Liver (tissue), 9 donors: ENCODE data around the gene MMP28. TPM values are rescaled to one million over a fixed set of nuclear protein-coding genes. Genes with fewer than 3 reads are reported as not detected.
A peak's percentile ranks its signal among the peaks of the same experiment; 100 is the strongest.

ENCODE experiments used
- DNase-seq: peaks from one replicate; pipeline ENCODE4 v3.0.0-alpha.2; 2017; ENCODE audit warnings: low spot score
- H3K27ac ChIP-seq, 2 donors: one replicate each; pipeline ENCODE4 v1.7.0; 2013; ENCODE audit warnings: inconsistent platforms in 2 of 2, low read length in 2 of 2, control low read depth in 1 of 2, low read depth in 1 of 2, mild to moderate bottlenecking in 1 of 2
- H3K27me3 ChIP-seq, 4 donors: one replicate each; pipeline versions ENCODE4 v1.6.1 to v1.7.0; 2013; ENCODE audit warnings: low read length in 3 of 4, inconsistent platforms in 1 of 4, mild to moderate bottlenecking in 1 of 4, moderate library complexity in 1 of 4; ENCODE audit not compliant: control insufficient read depth in 4 of 4, insufficient read depth in 4 of 4
- H3K36me3 ChIP-seq, 4 donors: one replicate each; pipeline versions ENCODE4 v1.6.1 to v1.7.0; 2013; ENCODE audit warnings: low read length in 3 of 4, mild to moderate bottlenecking in 3 of 4, low read depth in 1 of 4, moderate library complexity in 1 of 4; ENCODE audit not compliant: control insufficient read depth in 4 of 4, insufficient read depth in 3 of 4
- H3K4me1 ChIP-seq, 4 donors: one replicate each; pipeline versions ENCODE4 v1.6.1 to v1.7.0; 2013; ENCODE audit warnings: low read length in 3 of 4, mild to moderate bottlenecking in 3 of 4, moderate library complexity in 1 of 4; ENCODE audit not compliant: control insufficient read depth in 4 of 4, insufficient read depth in 4 of 4
- H3K4me3 ChIP-seq, 3 donors: one replicate each; pipeline versions ENCODE4 v1.6.1 to v1.7.0; 2013; ENCODE audit warnings: low read length in 3 of 3, control low read depth in 1 of 3, low read depth in 1 of 3, mild to moderate bottlenecking in 1 of 3
- H3K9ac ChIP-seq, 2 donors: one replicate each; pipeline ENCODE4 v1.7.0; 2013; ENCODE audit warnings: low read length in 2 of 2, mild to moderate bottlenecking in 2 of 2, moderate library complexity in 2 of 2, control low read depth in 1 of 2, low read depth in 1 of 2
- H3K9me3 ChIP-seq, 4 donors: one replicate each; pipeline versions ENCODE4 v1.6.1 to v1.7.0; 2013; ENCODE audit warnings: low read length in 3 of 4; ENCODE audit not compliant: control insufficient read depth in 4 of 4
- ATF3 ChIP-seq: IDR thresholded peaks from 2 replicates; pipeline ENCODE4 v1.6.1; 2016; ENCODE audit warnings: antibody characterized with exemption
- CTCF ChIP-seq: fragments of 150-350 bp; IDR thresholded peaks from 2 replicates; pipeline ENCODE4 v1.5.1; 2017; ENCODE audit warnings: improper control_type of control experiment, low read depth, low read length; ENCODE audit not compliant: missing input control
- EGR1 ChIP-seq, 2 donors: IDR thresholded peaks; 2 replicates each; pipeline ENCODE4 v1.6.1; 2016 to 2018; ENCODE audit warnings: antibody characterized with exemption in 2 of 2, low read depth in 2 of 2
- FOXA1 ChIP-seq: IDR thresholded peaks from 2 replicates; pipeline ENCODE4 v1.6.1; 2016; ENCODE audit warnings: antibody characterized with exemption
- FOXA2 ChIP-seq: IDR thresholded peaks from 2 replicates; pipeline ENCODE4 v1.6.1; 2016; ENCODE audit warnings: antibody characterized with exemption
- GABPA ChIP-seq, 2 donors: IDR thresholded peaks in 1 of 2; conservative IDR thresholded peaks in 1 of 2; 2 replicates each; pipeline ENCODE4 v1.6.1; 2016; ENCODE audit warnings: antibody characterized with exemption in 2 of 2, mild to moderate bottlenecking in 1 of 2, moderate library complexity in 1 of 2
- HNF4A ChIP-seq, 2 donors: conservative IDR thresholded peaks; 2 replicates each; pipeline ENCODE4 v1.6.1; 2016; ENCODE audit warnings: antibody characterized with exemption in 2 of 2, mild to moderate bottlenecking in 2 of 2
- HNF4G ChIP-seq: IDR thresholded peaks from 2 replicates; pipeline ENCODE4 v1.6.1; 2016; ENCODE audit warnings: antibody characterized with exemption
- JUND ChIP-seq, 2 donors: IDR thresholded peaks; 2 replicates each; pipeline ENCODE4 v1.6.1; 2016; ENCODE audit warnings: antibody characterized with exemption in 2 of 2
- MAX ChIP-seq: IDR thresholded peaks from 2 replicates; pipeline ENCODE4 v1.6.1; 2016; ENCODE audit warnings: antibody characterized with exemption
- NR2F2 ChIP-seq: IDR thresholded peaks from 2 replicates; pipeline ENCODE4 v1.6.1; 2016; ENCODE audit warnings: antibody characterized with exemption
- RAD21 ChIP-seq, 2 donors: IDR thresholded peaks; 2 replicates each; pipeline ENCODE4 v1.6.1; 2016; ENCODE audit warnings: antibody characterized with exemption in 2 of 2, mild to moderate bottlenecking in 2 of 2
- REST ChIP-seq: IDR thresholded peaks from 2 replicates; pipeline ENCODE4 v1.6.1; 2016; ENCODE audit warnings: antibody characterized with exemption, mild to moderate bottlenecking
- RXRA ChIP-seq, 2 donors: IDR thresholded peaks; 2 replicates each; pipeline ENCODE4 v1.6.1; 2017 to 2018; ENCODE audit warnings: antibody characterized with exemption in 2 of 2, mild to moderate bottlenecking in 1 of 2
- SP1 ChIP-seq: IDR thresholded peaks from 2 replicates; pipeline ENCODE4 v1.6.1; 2018; ENCODE audit warnings: antibody characterized with exemption, mild to moderate bottlenecking
- TAF1 ChIP-seq: conservative IDR thresholded peaks from 2 replicates; pipeline ENCODE4 v1.6.1; 2016; ENCODE audit warnings: antibody characterized with exemption, mild to moderate bottlenecking
- YY1 ChIP-seq: IDR thresholded peaks from 2 replicates; pipeline ENCODE4 v1.6.1; 2016; ENCODE audit warnings: antibody characterized with exemption, mild to moderate bottlenecking
- ZBTB33 ChIP-seq: IDR thresholded peaks from 2 replicates; pipeline ENCODE4 v1.6.1; 2016; ENCODE audit warnings: antibody characterized with exemption
- WGBS: extraction: QIAGEN DNeasy Blood & Tissue Kit; methylation state at CpG from one replicate; pipeline ENCODE4 v1.1.7; 2013; 5-methylcytosine and 5-hydroxymethylcytosine counted together
- polyA plus RNA-seq, 2 donors: library from polyadenylated mRNA; stranded (reverse) in 1 of 2; unstranded in 1 of 2; fragments of 200-250 nt in 1 of 2; fragments of >200 nt in 1 of 2; fragmentation: Nextera tagmentation in 1 of 2; extraction: Ambion mirVana in 1 of 2; gene quantifications; one replicate each; pipeline versions ENCODE4 v1.2.1 to v1.2.3, GENCODE V29; 2013 to 2015
- total RNA-seq, 2 donors: library from RNA; depleted of rRNA; stranded (reverse); fragments of >200 nt; gene quantifications; one replicate each; pipeline ENCODE4 v1.2.3, GENCODE V29; 2014
- donor health status: healthy.
- donor health status: healthy.
- donor health status: healthy.
- donor health status: healthy.
- donor health status: healthy.

The MMP28 gene
- total and polyA plus RNA-seq, 4 donors: 0.14 to 0.75 (median 0.44) TPM

GRCh38 chr17:35763767-35764122 is 31.7 kb downstream of the MMP28 start:
- Histone ChIP-seq H3K4me1 (peaks cover 2 to 12% (median 6%) of the 10 kb centered on the region in 4 donors), H3K36me3 (no peaks in the 10 kb centered on the region), H3K9ac (no peak overlapping the region), H3K9me3 (no peaks in the 10 kb centered on the region), H3K4me3 (peak overlapping the region in 1 of 3 donors; percentile 53), H3K27ac (no peak overlapping the region), H3K27me3 (no peaks in the 10 kb centered on the region)
- 36% methylated on average over 17 of the region's 17 CpGs for WGBS
- TF ChIP-seq HNF4G: no peak
- no peak for TF ChIP-seq RXRA (IDR thresholded peaks at IDR 0.05)
- no peak for TF ChIP-seq RAD21 (IDR thresholded peaks at IDR 0.05)
- no peak for TF ChIP-seq HNF4A (conservative IDR thresholded peaks at IDR 0.05)
- no peak for TF ChIP-seq CTCF
- no peak for TF ChIP-seq REST
- no peak for TF ChIP-seq ZBTB33
- no peak for TF ChIP-seq MAX
- no peak for TF ChIP-seq SP1
- TF ChIP-seq FOXA2: no peak
- TF ChIP-seq ATF3: no peak
- no peak for TF ChIP-seq NR2F2
- no peak for TF ChIP-seq YY1
- no peak for TF ChIP-seq GABPA (IDR thresholded peaks at IDR 0.05 in 1 of 2, conservative IDR thresholded peaks at IDR 0.05 in 1 of 2)
- TF ChIP-seq TAF1: no peak
- no peak for TF ChIP-seq EGR1 (IDR thresholded peaks at IDR 0.05; ENCODE audit: low read depth in 2 of 2)
- TF ChIP-seq JUND (IDR thresholded peaks at IDR 0.05): no peak
- no peak for DNase-seq

- no peak for DNase-seq
- no peak overlapping the region for H3K4me3 ChIP-seq
Observed at GRCh38 chr17:35761601-35762000, 33.8 kb downstream of the MMP28 start.

More at GRCh38 chr17:35761601-35762000, 33.8 kb downstream of the MMP28 start:
- Histone ChIP-seq H3K4me1 (peaks cover 2 to 12% (median 6%) of the 10 kb centered on the region in 4 donors), H3K27me3 (no peaks in the 10 kb centered on the region), H3K36me3 (no peaks in the 10 kb centered on the region), H3K9ac (no peak overlapping the region), H3K27ac (no peak overlapping the region), H3K9me3 (no peaks in the 10 kb centered on the region)
- TF ChIP-seq FOXA1 (no peak), REST (no peak), CTCF (no peak), JUND (IDR thresholded peaks at IDR 0.05) (no peak), HNF4A (conservative IDR thresholded peaks at IDR 0.05) (no peak), NR2F2 (no peak), FOXA2 (no peak), HNF4G (no peak), RXRA (IDR thresholded peaks at IDR 0.05) (no peak), SP1 (no peak)
- 82% methylated on average over 5 of the region's 5 CpGs for WGBS
